ENCODE data around the gene SERTAD2.

- TF ChIP-seq POLR2AphosphoS5 (IDR thresholded peaks at IDR 0.05; ENCODE audit: low read depth, low read length) = no peak
- TF ChIP-seq SIN3A (IDR thresholded peaks at IDR 0.05; ENCODE audit: borderline replicate concordance, insufficient read depth, low read length) = no peak
- TF ChIP-seq, protein P1, sequence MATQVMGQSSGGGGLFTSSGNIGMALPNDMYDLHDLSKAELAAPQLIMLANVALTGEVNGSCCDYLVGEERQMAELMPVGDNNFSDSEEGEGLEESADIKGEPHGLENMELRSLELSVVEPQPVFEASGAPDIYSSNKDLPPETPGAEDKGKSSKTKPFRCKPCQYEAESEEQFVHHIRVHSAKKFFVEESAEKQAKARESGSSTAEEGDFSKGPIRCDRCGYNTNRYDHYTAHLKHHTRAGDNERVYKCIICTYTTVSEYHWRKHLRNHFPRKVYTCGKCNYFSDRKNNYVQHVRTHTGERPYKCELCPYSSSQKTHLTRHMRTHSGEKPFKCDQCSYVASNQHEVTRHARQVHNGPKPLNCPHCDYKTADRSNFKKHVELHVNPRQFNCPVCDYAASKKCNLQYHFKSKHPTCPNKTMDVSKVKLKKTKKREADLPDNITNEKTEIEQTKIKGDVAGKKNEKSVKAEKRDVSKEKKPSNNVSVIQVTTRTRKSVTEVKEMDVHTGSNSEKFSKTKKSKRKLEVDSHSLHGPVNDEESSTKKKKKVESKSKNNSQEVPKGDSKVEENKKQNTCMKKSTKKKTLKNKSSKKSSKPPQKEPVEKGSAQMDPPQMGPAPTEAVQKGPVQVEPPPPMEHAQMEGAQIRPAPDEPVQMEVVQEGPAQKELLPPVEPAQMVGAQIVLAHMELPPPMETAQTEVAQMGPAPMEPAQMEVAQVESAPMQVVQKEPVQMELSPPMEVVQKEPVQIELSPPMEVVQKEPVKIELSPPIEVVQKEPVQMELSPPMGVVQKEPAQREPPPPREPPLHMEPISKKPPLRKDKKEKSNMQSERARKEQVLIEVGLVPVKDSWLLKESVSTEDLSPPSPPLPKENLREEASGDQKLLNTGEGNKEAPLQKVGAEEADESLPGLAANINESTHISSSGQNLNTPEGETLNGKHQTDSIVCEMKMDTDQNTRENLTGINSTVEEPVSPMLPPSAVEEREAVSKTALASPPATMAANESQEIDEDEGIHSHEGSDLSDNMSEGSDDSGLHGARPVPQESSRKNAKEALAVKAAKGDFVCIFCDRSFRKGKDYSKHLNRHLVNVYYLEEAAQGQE (IDR thresholded peaks at IDR 0.05; ENCODE audit: insufficient read depth in 1 of 2, low read depth in 2 of 2, low read length in 2 of 2) = no peak
- no peak for TF ChIP-seq TAF1 (IDR thresholded peaks at IDR 0.05; ENCODE audit: borderline replicate concordance, insufficient read depth, low read length)
- no peak for TF ChIP-seq FOXP2 (optimal IDR thresholded peaks at IDR 0.05; ENCODE audit: borderline replicate concordance, extremely low read depth, extremely low read length, insufficient read depth)
Observed at GRCh38 chr2:64700133-64700809, 46.6 kb upstream of the SERTAD2 start.

All from PFSK-1 (cell line).